GM23338 (cell line): ENCODE data around the gene NFATC3. TPM values are rescaled to one million over a fixed set of nuclear protein-coding genes. Genes with fewer than 3 reads are reported as not detected.

ENCODE experiments used
- ATAC-seq: fragments of 200-7000 bp; cut with Tn5 transposase; 3 replicates; pipeline ENCODE4 v1.9.1; 2020
- DNase-seq: peaks from one replicate; pipeline ENCODE4 v3.0.0-alpha.2; 2015; ENCODE audit warnings: low spot score
- H2AFZ ChIP-seq: fragments of 200-600 bp; sonication (generic); 2 replicates; pipeline ENCODE4 v1.8.0; 2016; ENCODE audit warnings: antibody characterized with exemption, mild to moderate bottlenecking, moderate library complexity
- H3F3A ChIP-seq: fragments of 200-600 bp; sonication (generic); replicated peaks from 2 replicates; pipeline ENCODE4 v1.8.0; 2017; ENCODE audit warnings: antibody characterized with exemption, mixed run types, low read depth
- H3K27ac ChIP-seq: fragments of 200-600 bp; sonication (generic); 2 replicates; pipeline ENCODE4 v1.6.1; 2016; ENCODE audit warnings: low read depth
- H3K27me3 ChIP-seq: fragments of 200-600 bp; sonication (generic); 2 replicates; pipeline ENCODE4 v1.8.0; 2016; ENCODE audit warnings: mild to moderate bottlenecking, mixed run types, moderate library complexity; ENCODE audit not compliant: insufficient read depth
- H3K36me3 ChIP-seq: fragments of 200-600 bp; sonication (generic); 2 replicates; pipeline ENCODE4 v1.8.0; 2016; ENCODE audit warnings: mild to moderate bottlenecking; ENCODE audit not compliant: insufficient read depth
- H3K4me1 ChIP-seq: fragments of 200-600 bp; sonication (generic); 2 replicates; pipeline ENCODE4 v1.8.0; 2016; ENCODE audit warnings: mild to moderate bottlenecking, moderate library complexity; ENCODE audit not compliant: insufficient read depth
- H3K4me2 ChIP-seq: fragments of 200-600 bp; sonication (generic); 2 replicates; pipeline ENCODE4 v1.7.1; 2017; ENCODE audit warnings: mixed run types
- H3K4me3 ChIP-seq: fragments of 200-600 bp; sonication (generic); 2 replicates; pipeline ENCODE4 v1.6.1; 2016; ENCODE audit warnings: mixed run types
- H3K79me2 ChIP-seq: fragments of 200-600 bp; sonication (generic); replicated peaks from 2 replicates; pipeline ENCODE4 v1.8.0; 2017; ENCODE audit warnings: mild to moderate bottlenecking; ENCODE audit not compliant: insufficient read depth
- H3K9me2 ChIP-seq: fragments of 200-600 bp; sonication (generic); 2 replicates; pipeline ENCODE4 v1.8.0; 2017; ENCODE audit not compliant: insufficient read depth
- H4K20me1 ChIP-seq: fragments of 200-600 bp; sonication (generic); replicated peaks from 2 replicates; pipeline ENCODE4 v1.8.0; 2017; ENCODE audit warnings: mild to moderate bottlenecking; ENCODE audit not compliant: insufficient read depth
- H3K27ac Mint-ChIP-seq: 2 replicates; pipeline ENCODE4 v1.8.0; 2020; ENCODE audit warnings: inconsistent platforms, mild to moderate bottlenecking, moderate library complexity, mixed read lengths
- H3K27me3 Mint-ChIP-seq: 3 replicates; pipeline ENCODE4 v1.8.0; 2022; ENCODE audit warnings: low read depth, mild to moderate bottlenecking, moderate library complexity, mixed read lengths, inconsistent platforms; ENCODE audit not compliant: insufficient read depth, poor library complexity
- H3K36me3 Mint-ChIP-seq: 3 replicates; pipeline ENCODE4 v1.8.0; 2021; ENCODE audit warnings: low read depth, mild to moderate bottlenecking, inconsistent platforms, moderate library complexity, mixed read lengths
- H3K4me1 Mint-ChIP-seq: 3 replicates; pipeline ENCODE4 v1.8.0; 2020; ENCODE audit warnings: mild to moderate bottlenecking, inconsistent platforms, mixed read lengths
- H3K4me3 Mint-ChIP-seq: 3 replicates; pipeline ENCODE4 v1.8.0; 2021; ENCODE audit warnings: moderate library complexity, mild to moderate bottlenecking, inconsistent platforms, mixed read lengths
- H3K9me3 Mint-ChIP-seq: 3 replicates; pipeline ENCODE4 v1.8.0; 2020; ENCODE audit warnings: moderate library complexity, mild to moderate bottlenecking, inconsistent platforms, mixed read lengths
- CREB1 ChIP-seq: fragments of 250-450 bp; sonication (Bioruptor Pico); IDR thresholded peaks from 2 replicates; pipeline ENCODE4 v1.5.0; 2020; ENCODE audit warnings: low read depth, mild to moderate bottlenecking, moderate library complexity
- CTCF ChIP-seq, 2 experiments: fragments of 200-600 bp in 1 of 2; sonication (generic) in 1 of 2; conservative IDR thresholded peaks; 2 replicates each; pipeline versions ENCODE4 v1.5.1 to v1.6.1; 2016 to 2017; ENCODE audit warnings: antibody characterized with exemption in 2 of 2, low read depth in 2 of 2, mild to moderate bottlenecking in 2 of 2, moderate library complexity in 1 of 2
- ETS1 ChIP-seq: IDR thresholded peaks from 2 replicates; pipeline ENCODE4 v1.6.1; 2016; ENCODE audit warnings: antibody characterized with exemption
- EZH2 ChIP-seq: fragments of 200-600 bp; sonication (generic); IDR thresholded peaks from one replicate; pipeline ENCODE4 v1.8.0; 2017; ENCODE audit warnings: antibody characterized with exemption, mild to moderate bottlenecking, low read depth; ENCODE audit not compliant: unreplicated experiment
- EZH2phosphoT487 ChIP-seq: fragments of 200-600 bp; sonication (generic); IDR thresholded peaks from one replicate; pipeline ENCODE4 v1.8.1; 2018; ENCODE audit warnings: antibody characterized with exemption; ENCODE audit not compliant: unreplicated experiment
- JUNB ChIP-seq: IDR thresholded peaks from one replicate; pipeline ENCODE4 v1.6.1; 2016; ENCODE audit warnings: antibody characterized with exemption; ENCODE audit not compliant: unreplicated experiment
- NANOG ChIP-seq: IDR thresholded peaks from 2 replicates; pipeline ENCODE4 v1.6.1; 2016; ENCODE audit warnings: antibody characterized with exemption, borderline replicate concordance
- POLR2AphosphoS5 ChIP-seq: IDR thresholded peaks from 2 replicates; pipeline ENCODE4 v1.6.1; 2016; ENCODE audit warnings: antibody characterized with exemption, low read depth
- REST ChIP-seq: IDR thresholded peaks from one replicate; pipeline ENCODE4 v1.6.1; 2018; ENCODE audit warnings: antibody characterized with exemption; ENCODE audit not compliant: unreplicated experiment
- STAT1 ChIP-seq: IDR thresholded peaks from one replicate; pipeline ENCODE4 v1.6.1; 2016; ENCODE audit warnings: antibody characterized with exemption; ENCODE audit not compliant: unreplicated experiment
- ZNF114 ChIP-seq: fragments of 250-450 bp; sonication (Bioruptor Pico); IDR thresholded peaks from 2 replicates; pipeline ENCODE4 v1.5.0; 2020; ENCODE audit warnings: mild to moderate bottlenecking, moderate library complexity
- ZNF331 ChIP-seq: fragments of 250-450 bp; sonication (Bioruptor Pico); IDR thresholded peaks from 2 replicates; pipeline ENCODE4 v1.5.0; 2020; ENCODE audit warnings: low read depth, mild to moderate bottlenecking, moderate library complexity
- ZNF462 ChIP-seq: fragments of 250-450 bp; sonication (Bioruptor Pico); IDR thresholded peaks from 2 replicates; pipeline ENCODE4 v1.5.0; 2020; ENCODE audit warnings: mild to moderate bottlenecking, moderate library complexity
- polyA plus RNA-seq: library from polyadenylated mRNA; unstranded; fragments of >200 nt; fragmentation: Nextera tagmentation; extraction: Ambion mirVana; gene quantifications from 2 replicates; pipeline ENCODE4 v1.2.1, GENCODE V29; 2016
- total RNA-seq: library from RNA; depleted of rRNA; stranded (reverse); fragments of >200 nt; shearing (Covaris generic); gene quantifications from 2 replicates; pipeline ENCODE4 v1.2.3, GENCODE V29; 2014

The NFATC3 gene
- total and polyA plus RNA-seq, 2 experiments from 2014 or later, result 9.2 to 40.9 TPM

GRCh38 chr16:68249371-68249770 is 164.2 kb downstream of the NFATC3 start:
- H3K27me3 Mint-ChIP-seq, result peaks cover 16% of the 10 kb centered on the region

More at GRCh38 chr16:68249371-68249770, 164.2 kb downstream of the NFATC3 start:
- Histone ChIP-seq H4K20me1 (no peaks in the 10 kb centered on the region), H2AFZ (no peak overlapping the region), H3K27me3 (peaks cover 2% of the 10 kb centered on the region; the same call in 1 of the 2 replicates), H3K79me2 (no peaks in the 10 kb centered on the region), H3K4me1 (no peaks in the 10 kb centered on the region; the same call in 1 of the 2 replicates), H3K4me2 (no peak overlapping the region), H3K36me3 (no peaks in the 10 kb centered on the region), H3K4me3 (no peak overlapping the region), H3K27ac (no peak overlapping the region), H3K9me2 (no peaks in the 10 kb centered on the region), H3F3A (no peaks in the 10 kb centered on the region)
- H3K9me3 Mint-ChIP-seq, result no peaks in the 10 kb centered on the region
- no peak overlapping the region for H3K4me3 Mint-ChIP-seq
- TF ChIP-seq STAT1 (no peak), CREB1 (CRISPR knock-in tag) (no peak), NANOG (no peak), ETS1 (no peak), ZNF462 (no peak), ZNF114 (CRISPR knock-in tag) (no peak), JUNB (no peak), POLR2AphosphoS5 (no peak), EZH2 (no peak), ZNF331 (CRISPR knock-in tag) (no peak), EZH2phosphoT487 (no peak), REST (no peak), CTCF (conservative IDR thresholded peaks at IDR 0.05; ENCODE audit: low read depth in 2 of 2) (no peak)
- no peak overlapping the region; the same call in 1 of the 2 replicates for H3K27ac Mint-ChIP-seq
- DNase-seq (no peak), ATAC-seq (no peak)
- peaks cover 2% of the 10 kb centered on the region; the same call in 1 of the 3 replicates for H3K36me3 Mint-ChIP-seq
- H3K4me1 Mint-ChIP-seq, result 0 out of 3 replicates have a peak, but pooled peaks cover 4% of the 10 kb centered on the region
